SK-N-SH (cell line): ENCODE results near the gene NR6A1. TPM values are rescaled to one million over a fixed set of nuclear protein-coding genes. Genes with fewer than 3 reads are reported as not detected.

Source experiments
- CTCF ChIA-PET: fragments of 300-600, 350-600 bp; formaldehyde crosslinking; extraction: SDS; loops from one replicate; lab custom pipeline; 2021; lab: Yijun Ruan, JAX
- POLR2A ChIA-PET: fragments of 350-600 bp; sonication (Branson Sonifier 250); formaldehyde crosslinking; extraction: SDS; loops from one replicate; lab custom pipeline; 2020; ENCODE audit warnings: antibody characterized with exemption, inconsistent platforms; lab: Yijun Ruan, JAX
- DNase-seq: peaks from one replicate; pipeline ENCODE4 v3.0.0; 2012
- H2AFZ ChIP-seq: fragments of 200-600 bp; sonication (generic); 2 replicates; pipeline ENCODE4 v1.8.1; 2016; ENCODE audit warnings: antibody characterized with exemption, mild to moderate bottlenecking, low read depth
- H3F3A ChIP-seq: fragments of 200-600 bp; sonication (generic); replicated peaks from 2 replicates; pipeline ENCODE3; 2016; ENCODE audit warnings: antibody characterized with exemption, mild to moderate bottlenecking; ENCODE audit not compliant: insufficient read depth
- H3K27ac ChIP-seq, 2 experiments: fragments of 200-500 bp in 1 of 2; fragments of 200-600 bp in 1 of 2; sonication (Bioruptor generic) in 1 of 2; sonication (generic), shearing (Covaris generic) in 1 of 2; 2 replicates each; pipeline versions ENCODE4 v1.5.1 to v1.6.1; 2014 to 2016; ENCODE audit warnings: low read depth in 2 of 2, inconsistent platforms in 1 of 2, low read length in 1 of 2, mild to moderate bottlenecking in 1 of 2, mixed read lengths in 1 of 2
- H3K27me3 ChIP-seq: fragments of 200-600 bp; sonication (generic), shearing (Covaris generic); 2 replicates; pipeline ENCODE4 v1.6.1; 2016; ENCODE audit warnings: mixed run types; ENCODE audit not compliant: insufficient read depth
- H3K36me3 ChIP-seq, 2 experiments: fragments of 200-500 bp in 1 of 2; fragments of 200-600 bp in 1 of 2; sonication (Bioruptor generic) in 1 of 2; sonication (generic) in 1 of 2; replicated peaks in 1 of 2; 2 replicates each; pipeline versions ENCODE3 to v1.5.1; 2014 to 2016; ENCODE audit warnings: low read length in 1 of 2, mild to moderate bottlenecking in 1 of 2; ENCODE audit not compliant: insufficient read depth in 2 of 2, control insufficient read depth in 1 of 2
- H3K4me1 ChIP-seq, 2 experiments: fragments of 200-500 bp in 1 of 2; fragments of 200-600 bp in 1 of 2; sonication (Bioruptor generic) in 1 of 2; sonication (generic), shearing (Covaris generic) in 1 of 2; 2 replicates each; pipeline versions ENCODE4 v1.5.1 to v1.6.1; 2014 to 2016; ENCODE audit warnings: low read depth in 1 of 2, low read length in 1 of 2, mixed run types in 1 of 2; ENCODE audit not compliant: insufficient read depth in 2 of 2, control insufficient read depth in 1 of 2
- H3K4me2 ChIP-seq: fragments of 200-600 bp; sonication (generic), shearing (Covaris generic); 2 replicates; pipeline ENCODE4 v1.6.1; 2017; ENCODE audit warnings: mixed run types
- H3K4me3 ChIP-seq, 2 experiments: fragments of 200-500 bp in 1 of 2; fragments of 200-600 bp in 1 of 2; sonication (Bioruptor generic) in 1 of 2; sonication (generic), shearing (Covaris generic) in 1 of 2; 2 replicates each; pipeline versions ENCODE4 v1.5.1 to v1.8.1; 2014 to 2016; ENCODE audit warnings: low read depth in 2 of 2, inconsistent platforms in 1 of 2, low read length in 1 of 2, mild to moderate bottlenecking in 1 of 2, mixed read lengths in 1 of 2, moderate library complexity in 1 of 2
- H3K79me2 ChIP-seq: fragments of 200-600 bp; sonication (generic); 2 replicates; pipeline ENCODE4 v1.8.1; 2017; ENCODE audit warnings: mild to moderate bottlenecking; ENCODE audit not compliant: insufficient read depth
- H3K9ac ChIP-seq: fragments of 200-600 bp; sonication (generic); 2 replicates; pipeline ENCODE4 v1.6.1; 2017; ENCODE audit warnings: mixed run types
- H3K9me2 ChIP-seq: fragments of 200-600 bp; sonication (generic); 2 replicates; pipeline ENCODE4 v1.6.1; 2017; ENCODE audit warnings: mixed run types
- H3K9me3 ChIP-seq: fragments of 200-600 bp; sonication (generic); 2 replicates; pipeline ENCODE4 v1.6.1; 2017; ENCODE audit warnings: mixed run types, mild to moderate bottlenecking, moderate library complexity
- H4K20me1 ChIP-seq: fragments of 200-600 bp; sonication (generic); 2 replicates; pipeline ENCODE4 v1.6.1; 2017; ENCODE audit warnings: mild to moderate bottlenecking, mixed run types; ENCODE audit not compliant: insufficient read depth
- CTCF ChIP-seq: fragments of 200-600 bp; sonication (generic); IDR thresholded peaks from 2 replicates; pipeline ENCODE4 v1.6.1; 2017; ENCODE audit warnings: antibody characterized with exemption, mild to moderate bottlenecking, moderate library complexity
- ELF1 ChIP-seq: IDR thresholded peaks from 2 replicates; pipeline ENCODE4 v1.4.0; 2012
- EP300 ChIP-seq, 2 experiments: IDR thresholded peaks; 2 replicates each; pipeline versions ENCODE4 v1.4.0 to v1.6.1; 2012; ENCODE audit warnings: borderline replicate concordance in 1 of 2, low read depth in 1 of 2, low read length in 1 of 2
- EZH2phosphoT487 ChIP-seq: fragments of 200-600 bp; sonication (generic); IDR thresholded peaks from 2 replicates; pipeline ENCODE4 v1.6.1; 2017; ENCODE audit warnings: low read depth, mixed run types, mild to moderate bottlenecking, antibody characterized with exemption, moderate library complexity, borderline replicate concordance
- FOSL2 ChIP-seq: IDR thresholded peaks from 2 replicates; pipeline ENCODE4 v1.4.0; 2012; ENCODE audit warnings: low read depth, mild to moderate bottlenecking, moderate library complexity, borderline replicate concordance
- FOXJ3 ChIP-seq: sonication (generic); formaldehyde crosslinking; IDR thresholded peaks from 2 replicates; pipeline ENCODE4 v1.5.1; 2020; ENCODE audit warnings: mild to moderate bottlenecking, missing genetic modification reagents
- FOXM1 ChIP-seq: IDR thresholded peaks from 2 replicates; pipeline ENCODE4 v1.4.0; 2012; ENCODE audit warnings: low read depth, mild to moderate bottlenecking
- GABPA ChIP-seq: IDR thresholded peaks from 2 replicates; pipeline ENCODE4 v1.4.0; 2012; ENCODE audit warnings: low read depth, mild to moderate bottlenecking
- JUND ChIP-seq: IDR thresholded peaks from 2 replicates; pipeline ENCODE4 v1.4.0; 2012
- MEF2A ChIP-seq: IDR thresholded peaks from 2 replicates; pipeline ENCODE4 v1.4.0; 2012; ENCODE audit warnings: low read depth, borderline replicate concordance
- MXI1 ChIP-seq: IDR thresholded peaks from 2 replicates; pipeline ENCODE4 v1.6.1; 2012; ENCODE audit warnings: mild to moderate bottlenecking, low read depth, low read length, improper control_type of control experiment
- NFIC ChIP-seq: IDR thresholded peaks from 2 replicates; pipeline ENCODE4 v1.4.0; 2012; ENCODE audit warnings: borderline replicate concordance
- RAD21 ChIP-seq: IDR thresholded peaks from 2 replicates; pipeline ENCODE4 v1.6.1; 2012; ENCODE audit warnings: mild to moderate bottlenecking, low read length
- REST ChIP-seq: IDR thresholded peaks from 2 replicates; pipeline ENCODE4 v1.6.1; 2012; ENCODE audit warnings: mild to moderate bottlenecking, low read depth, low read length, moderate library complexity
- RFX5 ChIP-seq: IDR thresholded peaks from 2 replicates; pipeline ENCODE4 v1.6.1; 2012; ENCODE audit warnings: mild to moderate bottlenecking, improper control_type of control experiment, low read length
- SIN3A ChIP-seq: IDR thresholded peaks from 2 replicates; pipeline ENCODE4 v1.6.1; 2012; ENCODE audit warnings: low read depth, mild to moderate bottlenecking, low read length, moderate library complexity, borderline replicate concordance
- YY1 ChIP-seq: IDR thresholded peaks from 2 replicates; pipeline ENCODE4 v1.4.0; 2012; ENCODE audit warnings: low read depth, mild to moderate bottlenecking
- ZBTB33 ChIP-seq: IDR thresholded peaks from 2 replicates; pipeline ENCODE4 v1.4.0; 2012; ENCODE audit warnings: low read depth, borderline replicate concordance
- WGBS: methylation state at CpG from one replicate; pipeline ENCODE4 v1.1.6; 2017; ENCODE audit warnings: low lambda C conversion rate; 5-methylcytosine and 5-hydroxymethylcytosine counted together
- polyA plus RNA-seq, 3 experiments: library from polyadenylated mRNA; depleted of rRNA; stranded (reverse); fragments of >200 nt; gene quantifications; 2 replicates each; pipeline ENCODE4 v1.2.3, GENCODE V29; 2012
- TF ChIP-seq, protein P1 (sequence below): fragments of 150-350 bp; IDR thresholded peaks from 2 replicates; pipeline ENCODE4 v1.6.1; 2016; ENCODE audit warnings: mild to moderate bottlenecking, low read depth, low read length

The NR6A1 gene
- polyA plus RNA-seq, 1 of the 3 experiments (the other 2 are of a cell fraction), result 1.2 TPM

- TF ChIP-seq YY1, result no peak
- TF ChIP-seq ELF1, result no peak
- no peak for TF ChIP-seq MEF2A
- TF ChIP-seq FOXJ3 (CRISPR knock-in tag), result no peak
Observed at GRCh38 chr9:124574534-124575375, 196.4 kb downstream of the NR6A1 start (continued).

DNA sequence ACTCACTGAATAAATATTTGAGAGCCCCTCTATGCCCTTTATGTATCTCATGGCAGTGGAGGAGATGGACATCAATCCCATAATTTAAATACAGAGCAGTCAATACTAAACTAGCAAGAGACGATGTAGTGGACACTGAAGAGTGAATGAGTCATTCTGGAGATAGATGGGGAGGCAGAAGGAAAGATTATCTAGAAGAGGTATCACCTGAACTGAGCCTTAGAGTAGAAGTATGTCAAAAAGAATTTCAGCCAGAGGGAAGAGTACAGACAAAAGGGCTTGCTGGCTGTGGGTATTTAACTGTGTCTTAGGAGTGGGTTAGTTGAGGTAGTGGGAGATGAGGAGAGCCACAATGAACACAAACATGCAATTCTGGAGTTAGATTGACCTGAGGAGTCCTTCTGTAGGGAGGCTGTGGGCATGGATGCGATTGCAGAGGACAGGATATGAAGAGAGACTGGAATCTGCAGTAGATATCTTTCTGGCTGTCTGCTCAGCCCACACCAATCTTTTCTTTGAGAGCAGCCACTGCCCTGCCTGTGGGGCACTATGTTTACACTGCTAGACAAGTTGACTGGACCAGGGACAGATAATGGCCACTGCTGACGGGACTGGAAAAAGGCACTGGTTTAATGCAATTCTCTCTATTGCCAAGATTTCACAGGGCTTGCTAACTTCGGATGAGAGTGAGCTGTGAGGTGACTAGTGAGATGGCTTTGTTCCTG lies 200.0 kb downstream of the NR6A1 start:
- Histone ChIP-seq H3K4me1 (peaks cover 7 to 12% of the 10 kb centered on the region in 2 experiments; a peak in 3 of 4 replicates), H3F3A (no peaks in the 10 kb centered on the region), H3K4me3 (no peak overlapping the region), H3K27ac (no peak overlapping the region), H3K9me2 (no peaks in the 10 kb centered on the region), H3K4me2 (no peak overlapping the region), H4K20me1 (no peaks in the 10 kb centered on the region), H3K9me3 (no peaks in the 10 kb centered on the region), H3K79me2 (no peaks in the 10 kb centered on the region), H2AFZ (no peak overlapping the region), H3K36me3 (no peaks in the 10 kb centered on the region), H3K9ac (no peak overlapping the region), H3K27me3 (no peaks in the 10 kb centered on the region)
- TF ChIP-seq RFX5 (no peak), RAD21 (no peak), ZBTB33 (no peak), NFIC (no peak), EP300 (IDR thresholded peaks at IDR 0.05; ENCODE audit: borderline replicate concordance in 1 of 2, low read depth in 1 of 2, low read length in 1 of 2) (no peak), MEF2A (no peak), FOXJ3 (CRISPR knock-in tag) (no peak), REST (no peak), MXI1 (no peak), ELF1 (no peak), GABPA (no peak), CTCF (no peak), EZH2phosphoT487 (no peak), FOXM1 (no peak), FOSL2 (no peak), SIN3A (no peak), JUND (no peak), YY1 (no peak)
- TF ChIP-seq, protein P1, sequence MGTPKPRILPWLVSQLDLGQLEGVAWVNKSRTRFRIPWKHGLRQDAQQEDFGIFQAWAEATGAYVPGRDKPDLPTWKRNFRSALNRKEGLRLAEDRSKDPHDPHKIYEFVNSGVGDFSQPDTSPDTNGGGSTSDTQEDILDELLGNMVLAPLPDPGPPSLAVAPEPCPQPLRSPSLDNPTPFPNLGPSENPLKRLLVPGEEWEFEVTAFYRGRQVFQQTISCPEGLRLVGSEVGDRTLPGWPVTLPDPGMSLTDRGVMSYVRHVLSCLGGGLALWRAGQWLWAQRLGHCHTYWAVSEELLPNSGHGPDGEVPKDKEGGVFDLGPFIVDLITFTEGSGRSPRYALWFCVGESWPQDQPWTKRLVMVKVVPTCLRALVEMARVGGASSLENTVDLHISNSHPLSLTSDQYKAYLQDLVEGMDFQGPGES, result no peak
- ChIA-PET POLR2A (no interaction called here), CTCF (interaction anchor here (1.2 to 1.3 kb wide), 2 partner anchors 10 to 19 kb away, joined by 3 to 7 read pairs; no protein-coding TSS in a partner anchor)
- 89% methylated on average over 4 of the region's 4 CpGs for WGBS
- DNase-seq, result no peak
